Suppressor macrophage (primary cell): ENCODE data around the gene ALDH16A1.
A peak's percentile ranks its signal among the peaks of the same experiment; 100 is the strongest.

Experiments used
- DNase-seq, 4 experiments: peaks; one replicate each; pipeline ENCODE4 v3.0.0-alpha.2; 2020 to 2022

ALDH16A1 gene

GRCh38 chr19:49423985-49424303 lies 29.1 kb upstream of the ALDH16A1 start:
- no peak for DNase-seq

DNA sequence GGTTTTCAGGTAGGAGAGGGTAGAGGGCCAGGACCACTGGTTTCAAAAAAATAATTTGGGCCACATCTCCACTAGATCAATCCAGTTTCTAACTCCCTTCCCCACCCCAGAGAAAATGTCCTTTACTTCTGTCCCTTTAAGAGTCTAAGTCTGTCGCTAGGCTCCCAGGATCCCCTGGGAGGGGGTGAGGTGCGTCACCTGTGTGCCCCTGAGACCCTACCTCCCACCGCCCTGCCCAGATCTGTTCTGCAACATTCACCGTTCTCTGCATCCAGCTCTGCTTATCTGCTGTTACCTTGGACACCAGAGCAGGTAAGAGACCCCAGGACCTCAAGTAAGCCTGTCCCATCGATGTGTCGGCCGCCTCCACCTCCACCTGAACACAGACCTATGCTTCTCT lies 27.8 kb upstream of the ALDH16A1 start, which contains the start of gene GFY:
TSS of gene GFY (plus strand) at position 211 of the 400 bp plus-strand sequence. CDS start 1,043 bp downstream, outside the sequence.
- no peak for DNase-seq

DNA sequence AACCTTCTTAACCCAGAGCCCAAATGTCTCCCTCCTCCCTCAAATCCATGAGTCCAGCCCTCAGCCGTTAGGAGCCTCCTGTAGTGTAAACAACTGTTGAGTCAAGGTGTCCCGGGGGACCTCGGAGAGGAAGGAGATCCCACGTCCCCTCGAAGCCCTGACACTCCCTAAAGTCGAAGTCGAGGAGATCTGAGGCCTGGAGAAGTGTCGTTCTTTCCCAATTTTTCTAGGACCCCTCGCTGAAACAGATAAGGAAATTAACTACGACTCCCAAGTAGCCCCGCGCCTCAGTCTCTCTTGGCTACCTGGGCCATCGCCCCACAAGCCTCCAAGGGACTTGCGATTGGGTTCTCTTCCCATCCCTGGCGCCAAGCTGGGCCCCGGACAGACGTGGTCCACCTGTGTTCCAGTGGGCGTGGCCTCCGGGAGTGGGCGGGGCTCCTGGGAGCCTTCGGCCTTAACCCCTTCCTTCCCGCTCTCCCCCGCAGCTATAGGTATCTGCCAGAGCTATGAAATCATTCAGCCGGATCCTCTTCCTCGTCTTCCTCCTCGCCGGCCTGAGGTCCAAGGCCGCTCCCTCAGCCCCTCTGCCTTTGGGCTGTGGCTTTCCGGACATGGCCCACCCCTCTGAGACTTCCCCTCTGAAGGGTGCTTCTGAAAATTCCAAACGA lies 27.0 kb upstream of the ALDH16A1 start:
- no peak for DNase-seq

DNA sequence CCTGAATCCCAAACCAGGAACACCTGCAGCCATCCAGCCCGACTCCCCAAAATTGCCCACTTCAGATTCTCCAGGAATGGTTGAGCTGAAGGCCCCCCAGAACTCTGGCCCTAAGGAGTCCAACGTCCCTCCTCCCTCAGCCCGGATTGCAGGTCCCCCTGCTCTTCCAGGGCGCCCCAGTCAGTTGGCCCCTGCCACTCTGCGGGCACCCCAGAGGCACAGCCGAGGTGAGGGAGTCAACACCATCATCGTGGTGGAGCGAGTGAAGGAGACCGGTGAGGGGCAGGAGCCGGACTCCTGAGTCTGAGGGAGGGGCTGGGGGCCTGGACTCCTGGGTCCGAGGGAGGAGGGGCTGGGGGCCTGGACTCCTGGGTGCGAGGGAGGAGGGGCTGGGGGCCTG lies 25.7 kb upstream of the ALDH16A1 start:
- DNase-seq, result no peak

- no peak for DNase-seq
Observed at GRCh38 chr19:49427855-49428546, 25.0 kb upstream of the ALDH16A1 start.

DNA sequence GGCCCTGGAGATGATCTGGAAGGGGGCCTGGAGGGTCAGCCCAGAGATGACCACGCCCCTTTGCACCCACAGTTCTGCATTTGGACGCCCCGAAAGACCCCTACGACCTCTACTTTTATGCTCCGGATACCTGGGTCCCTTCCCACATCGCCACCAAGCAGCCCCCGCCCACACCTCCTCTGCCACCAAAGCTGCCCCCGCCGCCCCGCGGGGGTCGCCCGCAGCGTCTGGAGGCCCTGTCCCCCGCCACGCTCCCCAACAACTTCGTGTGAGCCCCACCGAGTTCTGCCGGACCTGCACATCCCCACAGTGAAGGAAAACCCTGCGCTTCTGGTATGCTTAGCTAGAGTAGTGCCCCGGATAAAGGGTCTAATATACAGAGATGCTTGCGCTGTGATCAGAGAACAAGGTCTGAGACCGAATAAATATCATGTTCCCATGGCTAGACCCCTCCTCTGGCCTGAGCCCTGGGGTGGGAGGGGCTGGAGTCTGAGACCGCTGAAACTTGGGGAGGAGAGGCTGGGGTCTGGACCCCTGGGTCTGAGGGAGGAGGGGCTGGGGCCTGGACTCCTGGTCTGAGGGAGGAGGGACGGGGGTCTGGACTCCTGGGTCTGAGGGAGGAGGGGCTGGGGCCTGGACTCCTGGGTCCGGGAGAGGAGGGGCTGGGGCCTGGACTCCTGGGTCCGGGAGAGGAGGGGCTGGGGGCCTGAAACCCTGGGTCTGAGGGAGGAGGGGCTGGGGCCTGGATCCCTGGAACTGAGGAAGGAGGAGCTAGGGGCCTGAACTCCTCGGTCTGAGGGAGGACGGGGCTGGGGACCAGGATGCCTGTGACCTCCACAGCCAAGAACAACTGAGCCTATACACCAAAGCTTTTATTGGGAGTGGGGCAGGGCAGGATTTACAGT lies 24.2 kb upstream of the ALDH16A1 start:
- no peak for DNase-seq

- DNase-seq, result no peak
Observed at GRCh38 chr19:49430172-49430677, 22.8 kb upstream of the ALDH16A1 start.

- peak in 3 of 4 experiments; percentile 30 to 48 (median 44) for DNase-seq
Observed at GRCh38 chr19:49430678-49431329, 22.2 kb upstream of the ALDH16A1 start.

GRCh38 chr19:49431330-49431749 lies 21.7 kb upstream of the ALDH16A1 start:
- no peak for DNase-seq

- no peak for DNase-seq
Observed at GRCh38 chr19:49432141-49433073, 20.6 kb upstream of the ALDH16A1 start.

GRCh38 chr19:49433240-49433901 lies 19.7 kb upstream of the ALDH16A1 start:
- no peak for DNase-seq

DNA sequence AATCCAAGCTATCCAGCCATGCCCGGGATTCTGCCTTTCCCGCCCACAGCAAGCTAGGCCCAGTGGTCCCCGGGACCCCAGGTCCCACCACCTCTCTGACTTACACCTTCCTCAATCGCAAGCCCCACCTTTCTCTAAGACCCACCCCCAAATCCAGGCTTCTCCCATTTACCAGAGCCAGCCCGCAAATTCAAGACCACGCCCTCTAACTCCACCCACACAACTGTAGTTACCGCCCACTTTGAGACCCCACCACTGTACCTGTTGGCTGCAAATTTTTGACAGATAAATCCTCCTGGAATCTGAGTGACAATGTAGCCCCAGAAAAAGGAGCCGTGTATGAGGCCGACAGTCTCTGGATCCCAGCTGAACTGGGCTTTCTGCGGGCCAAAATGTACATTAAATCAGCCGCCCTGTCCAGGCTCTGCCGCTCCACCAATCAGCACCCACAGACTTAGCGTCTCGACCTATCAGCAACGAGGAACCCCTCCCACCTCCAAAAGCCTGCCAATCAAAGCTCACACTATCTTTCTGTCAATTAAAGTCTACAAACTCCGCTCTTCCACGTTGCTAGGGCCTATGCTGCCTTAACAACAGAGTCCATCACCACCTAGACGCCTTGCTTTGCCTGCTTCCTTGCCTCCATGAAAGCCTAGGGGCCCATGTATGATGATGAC lies 18.0 kb upstream of the ALDH16A1 start:
- DNase-seq, result no peak

GRCh38 chr19:49435670-49436069 lies 17.4 kb upstream of the ALDH16A1 start:
- no peak for DNase-seq

DNA sequence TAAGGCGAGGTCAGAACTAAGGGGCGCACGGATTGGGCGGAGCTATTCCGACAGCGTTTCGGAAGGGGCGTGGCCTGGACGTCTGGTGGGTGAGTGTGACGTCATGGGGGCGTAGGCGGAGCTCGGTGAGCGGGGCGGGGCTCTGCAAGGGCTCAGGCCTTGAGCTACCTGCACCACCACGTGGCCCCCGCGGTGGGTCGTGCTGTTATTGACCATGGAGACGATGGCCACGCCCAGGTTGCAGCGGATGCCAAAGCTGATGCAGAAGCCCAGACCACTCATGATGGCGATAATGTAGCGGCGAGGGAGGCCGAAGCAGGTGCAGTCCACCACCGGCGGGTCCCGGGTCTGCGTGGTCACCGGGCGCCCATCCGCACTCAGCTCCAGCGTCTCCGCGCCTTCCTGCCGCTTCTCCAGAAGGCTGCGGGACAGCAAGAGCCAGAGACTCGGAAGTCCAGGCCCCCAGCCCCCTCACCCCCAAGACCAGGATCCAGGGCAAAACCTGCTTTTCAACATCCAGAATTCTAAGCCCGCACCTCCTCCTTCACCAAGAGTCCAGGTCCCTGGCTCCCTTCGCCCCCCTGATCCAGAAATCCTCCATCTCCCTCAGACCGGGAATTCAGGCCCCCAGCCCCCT lies 16.5 kb upstream of the ALDH16A1 start:
- DNase-seq, result peak in 2 of 4 experiments; percentile 25 to 39

DNA sequence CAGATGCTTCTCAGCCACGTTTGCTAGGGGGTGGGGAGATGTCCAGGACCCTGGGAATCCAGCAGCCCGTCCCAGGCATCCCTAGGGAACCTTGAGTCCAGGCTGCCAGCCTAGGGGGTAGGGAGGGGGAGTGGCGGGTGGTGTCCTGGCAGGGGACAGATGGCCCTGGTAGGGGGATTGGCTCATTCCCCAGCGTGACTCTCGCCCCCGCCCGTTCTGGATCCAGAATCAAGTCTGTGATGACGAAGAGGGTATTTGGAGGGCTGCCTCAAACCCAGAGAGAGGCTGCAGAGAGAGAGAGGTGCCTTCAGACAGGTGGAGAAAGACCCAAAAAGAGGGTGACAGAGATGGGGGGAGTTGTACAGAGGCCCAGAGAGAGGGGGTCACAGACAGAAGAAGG lies 15.8 kb upstream of the ALDH16A1 start:
- no peak for DNase-seq

DNA sequence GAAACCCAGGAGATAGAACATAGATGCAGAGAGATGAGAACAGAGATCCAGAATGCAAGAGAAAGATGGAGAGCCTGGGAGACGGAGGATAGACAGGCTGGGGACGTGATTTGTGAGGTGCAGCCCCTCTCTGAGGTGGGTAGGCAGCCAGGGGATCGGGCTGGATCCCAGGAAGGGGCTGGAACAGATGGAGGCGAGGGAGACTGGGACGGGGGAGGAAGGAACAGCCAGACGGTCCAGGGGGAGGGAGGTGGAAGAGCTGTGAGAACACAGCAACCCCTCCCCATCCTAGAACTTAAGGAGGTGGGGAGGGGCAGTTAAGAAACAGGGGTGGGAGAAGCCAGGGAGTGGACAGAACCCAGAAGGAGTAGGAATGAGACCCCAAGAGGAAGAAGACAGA lies 14.8 kb upstream of the ALDH16A1 start:
- DNase-seq, result no peak

DNA sequence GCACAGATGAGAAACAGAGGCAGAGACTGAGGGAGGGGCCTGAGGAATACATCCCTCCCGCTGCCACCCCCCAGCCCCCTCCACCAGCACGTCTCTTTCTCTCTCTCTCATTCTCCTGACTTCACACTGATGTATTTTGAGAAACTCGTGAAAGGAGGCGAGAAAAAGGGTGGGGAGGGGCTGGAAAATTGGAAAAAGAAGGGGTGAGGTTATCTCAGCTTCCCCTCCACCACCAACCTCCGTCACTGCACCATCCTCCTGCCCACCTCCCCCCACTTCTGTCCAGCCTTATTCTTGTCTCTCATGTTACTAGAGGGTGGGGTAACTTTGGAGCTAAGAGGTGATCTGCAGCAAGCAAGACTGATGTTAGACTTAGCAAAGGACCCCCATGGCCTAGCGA lies 13.2 kb upstream of the ALDH16A1 start:
- no peak for DNase-seq

GRCh38 chr19:49440439-49441209 lies 12.4 kb upstream of the ALDH16A1 start:
- DNase-seq, result no peak
